ENCODE measurements around the gene DTNB. TPM values are rescaled to one million over a fixed set of nuclear protein-coding genes. Genes with fewer than 3 reads are reported as not detected.

Gene DTNB
- total and polyA plus RNA-seq, 2 donors (not counting 3 experiments of a cell fraction or from before 2014, with no cell fraction given): 11.5 to 17.0 TPM

GRCh38 chr2:25489631-25490030 lies 183.7 kb downstream of the DTNB start:
- no peak for DNase-seq (ENCODE audit: low read depth, low spot score)
- Histone ChIP-seq H3K4me1 (ENCODE audit: control insufficient read depth, extremely low read depth, insufficient read depth, low read length) (peaks cover 18% of the 10 kb centered on the region), H3K9ac (replicated peaks; ENCODE audit: extremely low read depth, insufficient read depth, low read length) (no peak overlapping the region), H3K27me3 (ENCODE audit: control insufficient read depth in 2 of 2, insufficient read depth in 2 of 2, low read length in 2 of 2) (no peaks in the 10 kb centered on the region), H3K9me3 (replicated peaks; ENCODE audit: control insufficient read depth, insufficient read depth, low read length) (no peaks in the 10 kb centered on the region), H3K4me2 (ENCODE audit: insufficient read depth, low read length) (no peak overlapping the region), H3K36me3 (ENCODE audit: control insufficient read depth in 2 of 2, extremely low read depth in 1 of 2, insufficient read depth in 2 of 2, low read length in 2 of 2) (no peaks in the 10 kb centered on the region), H3K9me1 (replicated peaks; ENCODE audit: control insufficient read depth, extremely low read depth, insufficient read depth, low read length) (no peaks in the 10 kb centered on the region), H3K27ac (ENCODE audit: insufficient read depth, low read depth, low read length) (no peak overlapping the region), H3K4me3 (replicated peaks in 1 of 3; ENCODE audit: insufficient read depth in 1 of 3, low read depth in 1 of 3, low read length in 3 of 3) (no peak overlapping the region), H2AFZ (ENCODE audit: low read depth, low read length) (no peak overlapping the region), H4K20me1 (replicated peaks; ENCODE audit: control insufficient read depth, extremely low read depth, insufficient read depth, low read length) (no peaks in the 10 kb centered on the region), H3K79me2 (ENCODE audit: control insufficient read depth, insufficient read depth, low read length) (no peaks in the 10 kb centered on the region)
- ChIA-PET POLR2A (no interaction called here), CTCF (no interaction called here)
- no peak for FAIRE-seq
- intact Hi-C loops (cut with micrococcal nuclease): no loop called here
- no peak for TF ChIP-seq JUN (IDR thresholded peaks at IDR 0.05; ENCODE audit: borderline replicate concordance, insufficient read depth, insufficient read length, low read depth)
- dilution Hi-C loops (cut with MboI; ENCODE audit: extremely low pct_ligation_motif_present, low sequenced_read_pairs): no loop called here
- no TSS peak for BruUV-seq (replicated peaks)

- H3K9me3 ChIP-seq (replicated peaks; ENCODE audit: control insufficient read depth, insufficient read depth, low read length): no peaks in the 10 kb centered on the region
- H2AFZ ChIP-seq (ENCODE audit: low read depth, low read length): no peak overlapping the region
- no peak overlapping the region for H3K4me2 ChIP-seq (ENCODE audit: insufficient read depth, low read length)
- H3K4me3 ChIP-seq (replicated peaks in 1 of 3; ENCODE audit: insufficient read depth in 1 of 3, low read depth in 1 of 3, low read length in 3 of 3): no peak overlapping the region
- no peaks in the 10 kb centered on the region for H4K20me1 ChIP-seq (replicated peaks; ENCODE audit: control insufficient read depth, extremely low read depth, insufficient read depth, low read length)
- intact Hi-C loops (cut with micrococcal nuclease) (no loop called here), dilution Hi-C loops (cut with MboI; ENCODE audit: extremely low pct_ligation_motif_present, low sequenced_read_pairs) (no loop called here)
- H3K27me3 ChIP-seq (ENCODE audit: control insufficient read depth in 2 of 2, insufficient read depth in 2 of 2, low read length in 2 of 2): no peaks in the 10 kb centered on the region
- no peak for TF ChIP-seq MYC (IDR thresholded peaks at IDR 0.05; ENCODE audit: low read depth, low read length)
- TF ChIP-seq GATA2 (IDR thresholded peaks at IDR 0.05; ENCODE audit: insufficient read depth, insufficient read length, low read depth, low read length): no peak
- no peak for TF ChIP-seq EZH2 (IDR thresholded peaks at IDR 0.05; ENCODE audit: borderline replicate concordance, low read depth, low read length, severe bottlenecking)
- TF ChIP-seq CTCF (IDR thresholded peaks at IDR 0.05; ENCODE audit: extremely low read depth in 1 of 2, insufficient read depth in 1 of 2, low read depth in 1 of 2, low read length in 2 of 2): no peak
- no peak for TF ChIP-seq POLR2AphosphoS5 (IDR thresholded peaks at IDR 0.05; ENCODE audit: insufficient read depth, low read depth, low read length)
- TF ChIP-seq JUN (IDR thresholded peaks at IDR 0.05; ENCODE audit: borderline replicate concordance, insufficient read depth, insufficient read length, low read depth): no peak
- TF ChIP-seq MAX (IDR thresholded peaks at IDR 0.05; ENCODE audit: insufficient read depth, insufficient read length): no peak
- no peak for TF ChIP-seq POLR2A (IDR thresholded peaks at IDR 0.05; ENCODE audit: low read depth, low read length)
- TF ChIP-seq FOS (IDR thresholded peaks at IDR 0.05; ENCODE audit: borderline replicate concordance, insufficient read depth, low read length): no peak
- H3K27ac ChIP-seq (ENCODE audit: insufficient read depth, low read depth, low read length): no peak overlapping the region
- H3K36me3 ChIP-seq (ENCODE audit: control insufficient read depth in 2 of 2, extremely low read depth in 1 of 2, insufficient read depth in 2 of 2, low read length in 2 of 2): no peaks in the 10 kb centered on the region
- H3K79me2 ChIP-seq (ENCODE audit: control insufficient read depth, insufficient read depth, low read length): no peaks in the 10 kb centered on the region
- FAIRE-seq: no peak
- CTCF ChIA-PET: interaction anchor here (0.9 to 1.7 kb wide), 2 partner anchors 9 to 14 kb away, joined by 4 read pairs; no protein-coding TSS in a partner anchor
- POLR2A ChIA-PET: no interaction called here
- DNase-seq (ENCODE audit: low read depth, low spot score): no peak
- H3K9me1 ChIP-seq (replicated peaks; ENCODE audit: control insufficient read depth, extremely low read depth, insufficient read depth, low read length): no peaks in the 10 kb centered on the region
- no peaks in the 10 kb centered on the region for H3K4me1 ChIP-seq (ENCODE audit: control insufficient read depth, extremely low read depth, insufficient read depth, low read length)
- no peak overlapping the region for H3K9ac ChIP-seq (replicated peaks; ENCODE audit: extremely low read depth, insufficient read depth, low read length)
- BruUV-seq (replicated peaks): no TSS peak
Measured at GRCh38 chr2:25483607-25484266, 189.6 kb downstream of the DTNB start.
